HG03571 (cell line): ENCODE results near the gene R3HCC1L.

ENCODE experiments used
- ATAC-seq: cut with Tn5 transposase; IDR thresholded peaks from one replicate; pipeline ENCODE4 v1.9.1; 2021; ENCODE audit not compliant: unreplicated experiment

R3HCC1L gene

GRCh38 chr10:98272245-98272644 lies 137.8 kb downstream of the R3HCC1L start:
- no peak for ATAC-seq

DNA sequence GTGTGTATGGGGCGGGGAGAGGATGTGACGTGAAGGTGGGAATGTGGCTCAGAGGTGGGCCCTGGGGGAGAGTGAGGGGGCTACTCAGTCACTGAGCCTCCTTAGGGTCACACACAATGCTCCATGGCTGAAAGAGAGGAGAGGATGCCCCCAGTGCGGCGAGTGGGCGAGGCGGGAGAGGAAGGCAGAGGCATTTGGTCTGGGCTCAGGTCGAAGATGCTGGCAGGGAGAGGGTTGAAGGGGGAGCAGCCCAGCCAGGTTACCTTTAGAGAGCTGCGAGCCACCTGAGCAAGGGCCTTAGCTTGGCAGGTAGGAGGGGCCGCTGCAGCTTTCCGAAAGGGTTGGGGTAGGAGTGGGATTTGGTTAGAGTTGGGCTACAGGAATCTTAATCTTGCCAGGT lies 138.2 kb downstream of the R3HCC1L start:
- ATAC-seq = no peak

GRCh38 chr10:98273057-98273850 lies 138.8 kb downstream of the R3HCC1L start:
- no peak for ATAC-seq

GRCh38 chr10:98274562-98274961 lies 140.1 kb downstream of the R3HCC1L start:
- ATAC-seq = no peak

DNA sequence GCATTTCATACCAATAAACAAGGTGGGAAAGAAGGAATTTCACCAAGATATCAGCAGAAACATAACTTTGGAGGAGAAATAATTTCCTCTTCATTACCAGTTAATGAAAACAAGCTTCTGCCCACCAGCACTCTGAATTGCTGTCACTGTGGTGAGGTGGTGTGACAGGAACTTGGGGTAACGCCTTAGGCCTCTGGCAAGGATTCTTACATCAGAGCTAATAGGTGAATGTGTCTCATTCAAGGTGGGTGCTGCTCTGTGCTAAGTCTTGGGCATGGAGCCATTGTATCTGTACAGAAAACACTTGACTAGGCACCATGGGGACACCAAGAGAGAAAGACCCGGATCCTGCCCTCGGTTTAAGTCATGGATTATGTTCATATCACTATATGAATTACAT lies 141.9 kb downstream of the R3HCC1L start:
- ATAC-seq = no peak

- ATAC-seq = no peak
These were observed 151.0 kb downstream of the R3HCC1L start for GRCh38 chr10:98285416-98285815.

DNA sequence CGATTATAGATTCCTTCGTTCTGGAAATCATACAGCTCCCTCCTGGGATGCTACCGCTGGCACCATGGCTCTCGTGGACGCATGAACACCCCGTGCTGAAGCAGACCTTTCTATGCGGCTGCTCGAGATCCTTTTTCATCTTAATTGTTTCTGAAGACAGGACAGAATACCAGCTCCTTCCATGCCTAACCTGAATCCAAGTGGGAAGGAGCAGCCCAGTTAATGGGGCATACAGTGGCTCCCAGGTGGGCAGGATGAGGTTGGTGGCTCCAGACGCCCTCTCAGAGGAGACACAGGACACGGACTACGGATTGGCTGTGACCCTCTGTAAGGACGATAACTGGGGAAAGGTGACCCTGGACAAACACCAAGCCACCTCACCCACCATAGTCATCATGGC lies 152.0 kb downstream of the R3HCC1L start:
- ATAC-seq = no peak

DNA sequence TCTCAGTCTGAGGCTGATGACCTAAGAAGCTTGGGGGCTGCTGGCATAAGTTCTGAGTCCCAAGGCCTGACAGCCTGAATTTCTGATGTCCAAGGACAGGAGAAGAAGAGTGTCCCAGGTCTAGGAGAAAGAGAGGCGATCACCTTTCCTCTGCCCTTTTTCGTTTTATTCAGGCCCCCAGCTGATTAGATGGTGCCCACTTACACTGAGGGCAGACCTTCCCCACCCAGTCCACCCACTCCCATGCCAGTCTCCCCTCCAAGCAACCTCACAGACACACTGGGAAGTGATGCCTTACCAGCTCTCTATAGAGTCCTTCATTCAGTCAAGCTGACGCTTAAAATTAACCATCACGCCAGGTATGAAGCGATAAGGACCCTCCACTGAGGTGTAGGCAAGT lies 152.9 kb downstream of the R3HCC1L start:
- ATAC-seq = no peak

- ATAC-seq = no peak
These were observed 155.3 kb downstream of the R3HCC1L start for GRCh38 chr10:98289802-98290209.

DNA sequence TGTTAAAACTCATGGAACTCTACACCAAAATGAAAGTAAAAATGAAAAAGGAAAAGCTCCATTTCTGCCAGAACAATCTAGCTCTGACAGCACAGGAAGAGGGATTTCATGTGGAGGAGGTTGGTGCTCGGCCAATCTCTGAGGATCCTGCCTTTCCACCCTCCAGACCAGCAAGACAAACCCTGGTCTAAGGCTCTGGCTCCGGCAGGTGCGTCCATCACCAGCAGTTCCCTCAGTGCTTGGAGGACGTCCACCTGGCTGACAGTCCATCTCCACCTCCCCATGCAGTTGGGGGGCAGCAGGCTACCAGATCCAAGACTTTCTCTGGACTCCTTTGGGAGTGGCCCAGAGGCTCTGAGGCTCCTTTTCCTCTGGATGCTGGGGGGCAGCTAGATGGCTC lies 158.5 kb downstream of the R3HCC1L start:
- no peak for ATAC-seq

DNA sequence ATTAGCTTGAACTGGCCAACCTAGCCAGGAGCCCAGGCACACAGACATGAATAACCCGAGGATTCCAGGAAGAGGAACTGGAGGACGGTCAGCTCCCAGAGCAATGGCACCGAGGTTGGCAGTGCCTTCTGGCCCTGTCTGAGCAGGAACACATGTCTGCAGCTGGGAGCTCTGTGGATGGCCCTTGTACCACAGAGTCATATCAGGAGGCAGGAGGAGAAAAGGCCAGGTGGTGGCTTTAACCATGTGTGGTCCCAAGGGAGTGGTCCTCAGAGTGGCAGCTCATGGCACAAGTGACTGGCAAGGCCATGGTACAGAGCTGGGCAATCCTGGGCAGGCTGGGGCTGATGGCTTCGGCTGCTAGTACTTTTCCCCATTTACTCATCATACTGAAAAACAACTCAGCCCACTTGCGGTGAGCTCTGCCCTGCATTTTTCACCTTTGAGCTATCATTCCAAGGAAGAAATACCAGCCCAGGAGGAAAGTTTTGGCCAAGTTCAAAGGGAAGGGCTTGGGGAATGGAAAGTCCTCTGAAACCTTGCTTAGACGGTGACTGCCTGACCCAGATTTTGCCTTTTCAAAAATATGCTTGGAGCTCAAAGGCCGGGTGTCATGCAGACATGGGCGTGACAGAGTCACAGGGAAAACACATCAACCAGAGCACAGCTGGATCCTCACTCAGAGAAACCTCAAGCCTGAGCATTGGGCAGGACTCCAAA lies 159.3 kb downstream of the R3HCC1L start:
- no peak for ATAC-seq

GRCh38 chr10:98294270-98294627 lies 159.8 kb downstream of the R3HCC1L start:
- no peak for ATAC-seq
